ENCODE results near the gene COLEC11.
"Not testable (repeated sequence)": the region's sequence is repeated elsewhere in the genome, so short reads cannot be mapped to it uniquely, and the experiment has no call there.

The COLEC11 gene

GRCh38 chr2:3655871-3656761 is 61.2 kb downstream of the COLEC11 start:
- DNase-seq: no peak

GRCh38 chr2:3656762-3657721 is 62.1 kb downstream of the COLEC11 start:
- DNase-seq: no peak

GRCh38 chr2:3657881-3658280 is 63.0 kb downstream of the COLEC11 start, which contains the start of gene ALLC:
TSS of gene ALLC (plus strand) at chr2:3658200. CDS start at chr2:3671158, 12,958 bp downstream.
- DNase-seq: no peak

- DNase-seq: no peak
Observed at GRCh38 chr2:3659447-3660432, 64.8 kb downstream of the COLEC11 start.

GRCh38 chr2:3660640-3661039 is 65.7 kb downstream of the COLEC11 start:
- DNase-seq: not testable (repeated sequence)

GRCh38 chr2:3661149-3661660 is 66.3 kb downstream of the COLEC11 start:
- DNase-seq: no peak

GRCh38 chr2:3662239-3662638 is 67.3 kb downstream of the COLEC11 start:
- peak in 1 of 2 experiments; percentile 57 for DNase-seq

GRCh38 chr2:3664118-3664517 is 69.2 kb downstream of the COLEC11 start:
- no peak for DNase-seq

GRCh38 chr2:3664925-3665324 is 70.0 kb downstream of the COLEC11 start:
- no peak for DNase-seq

GRCh38 chr2:3665886-3666612 is 71.1 kb downstream of the COLEC11 start:
- no peak for DNase-seq

GRCh38 chr2:3666613-3666975 is 71.7 kb downstream of the COLEC11 start:
- DNase-seq: no peak

GRCh38 chr2:3667151-3667631 is 72.3 kb downstream of the COLEC11 start:
- DNase-seq: no peak

GRCh38 chr2:3669656-3670055 is 74.7 kb downstream of the COLEC11 start:
- no peak for DNase-seq

GRCh38 chr2:3670376-3670775 is 75.5 kb downstream of the COLEC11 start:
- no peak for DNase-seq

GRCh38 chr2:3670941-3671340 is 76.0 kb downstream of the COLEC11 start:
- no peak for DNase-seq

GRCh38 chr2:3672861-3673678 is 78.2 kb downstream of the COLEC11 start:
- DNase-seq: peak in 1 of 2 experiments; percentile 12

- no peak for DNase-seq
Observed at GRCh38 chr2:3674066-3674845, 79.3 kb downstream of the COLEC11 start.

- DNase-seq: no peak
Observed at GRCh38 chr2:3675687-3676086, 80.8 kb downstream of the COLEC11 start.

- DNase-seq: no peak
Observed at GRCh38 chr2:3677436-3677835, 82.5 kb downstream of the COLEC11 start.

Measured in NCI-H2081 (cell line).